HCT116 (cell line): ENCODE data around the gene SSTR3.
"Not testable (repeated sequence)": the region's sequence is repeated elsewhere in the genome, so short reads cannot be mapped to it uniquely, and the experiment has no call there.

Experiments used
- CTCF ChIP-seq, 3 experiments: fragments of 200-600 bp in 1 of 3; sonication (generic) in 1 of 3; IDR thresholded peaks in 2 of 3; conservative IDR thresholded peaks in 1 of 3; 2 replicates each; pipeline ENCODE4 v1.5.1; 2012 to 2017; ENCODE audit warnings: low read depth in 2 of 3, low read length in 2 of 3, antibody characterized with exemption in 1 of 3, borderline replicate concordance in 1 of 3, control low read depth in 1 of 3, mild to moderate bottlenecking in 1 of 3, mixed read lengths in 1 of 3, mixed run types in 1 of 3, moderate library complexity in 1 of 3; ENCODE audit not compliant: insufficient read depth in 1 of 3
- EZH2 ChIP-seq: fragments of 200-600 bp; sonication (generic); IDR thresholded peaks from 2 replicates; pipeline ENCODE4 v1.6.1; 2017; ENCODE audit warnings: antibody characterized with exemption, mixed run types
- ZFX ChIP-seq: fragments of 450-650 bp; IDR thresholded peaks from 2 replicates; pipeline ENCODE4 v1.6.1; 2017

DNA sequence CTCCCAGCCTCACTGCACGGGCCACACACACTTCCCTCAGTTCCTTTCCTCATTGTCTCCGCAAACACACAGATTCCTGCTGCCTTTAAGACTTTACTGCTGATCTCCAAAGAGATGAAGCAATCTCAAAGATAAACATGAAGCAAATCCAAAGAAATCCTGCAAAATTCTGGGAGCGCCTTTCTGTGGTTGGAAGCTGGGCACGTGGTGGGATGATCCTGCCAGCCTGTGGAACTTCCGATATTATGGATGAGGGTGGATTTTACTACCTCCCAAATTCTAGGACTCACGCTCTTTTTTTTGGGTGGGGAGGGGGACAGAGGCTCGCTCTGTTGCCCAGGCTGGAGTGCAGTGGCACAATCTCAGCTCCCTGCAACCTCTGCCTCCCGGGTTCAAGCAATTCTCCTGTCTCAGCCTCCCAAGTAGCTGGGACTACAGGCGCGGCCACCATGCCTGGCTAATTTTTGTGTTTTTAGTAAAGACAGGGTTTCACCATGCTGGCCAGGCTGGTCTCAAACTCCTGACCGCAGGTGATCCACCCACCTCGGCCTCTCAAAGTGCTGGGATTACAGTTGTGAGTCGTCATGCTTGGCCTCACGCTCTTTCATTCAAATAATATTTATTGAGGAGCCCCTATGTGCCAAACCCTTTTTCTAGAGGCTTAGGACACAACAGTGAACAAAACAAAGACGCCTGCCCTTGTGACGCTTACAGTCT is 41.4 kb downstream of the SSTR3 start:
- not testable (repeated sequence) for TF ChIP-seq CTCF (IDR thresholded peaks at IDR 0.05 in 2 of 3, conservative IDR thresholded peaks at IDR 0.05 in 1 of 3; ENCODE audit: borderline replicate concordance in 1 of 3, insufficient read depth in 1 of 3, low read depth in 2 of 3, low read length in 2 of 3); ZFX; EZH2
